Stimulated activated CD8-positive, alpha-beta memory T cell treated with anti-CD3 and anti-CD28 coated beads, Interleukin-4, amount 100 ng/mL, for 4 hours (primary cell): ENCODE results near the gene WDR27.
"Not testable (repeated sequence)": the region's sequence is repeated elsewhere in the genome, so short reads cannot be mapped to it uniquely, and the experiment has no call there.

Source experiments
- DNase-seq, 2 donors: peaks; one replicate each; pipeline ENCODE4 v3.0.0-alpha.2; 2020; ENCODE audit warnings: low read depth in 2 of 2, low spot score in 1 of 2

Gene WDR27

DNA sequence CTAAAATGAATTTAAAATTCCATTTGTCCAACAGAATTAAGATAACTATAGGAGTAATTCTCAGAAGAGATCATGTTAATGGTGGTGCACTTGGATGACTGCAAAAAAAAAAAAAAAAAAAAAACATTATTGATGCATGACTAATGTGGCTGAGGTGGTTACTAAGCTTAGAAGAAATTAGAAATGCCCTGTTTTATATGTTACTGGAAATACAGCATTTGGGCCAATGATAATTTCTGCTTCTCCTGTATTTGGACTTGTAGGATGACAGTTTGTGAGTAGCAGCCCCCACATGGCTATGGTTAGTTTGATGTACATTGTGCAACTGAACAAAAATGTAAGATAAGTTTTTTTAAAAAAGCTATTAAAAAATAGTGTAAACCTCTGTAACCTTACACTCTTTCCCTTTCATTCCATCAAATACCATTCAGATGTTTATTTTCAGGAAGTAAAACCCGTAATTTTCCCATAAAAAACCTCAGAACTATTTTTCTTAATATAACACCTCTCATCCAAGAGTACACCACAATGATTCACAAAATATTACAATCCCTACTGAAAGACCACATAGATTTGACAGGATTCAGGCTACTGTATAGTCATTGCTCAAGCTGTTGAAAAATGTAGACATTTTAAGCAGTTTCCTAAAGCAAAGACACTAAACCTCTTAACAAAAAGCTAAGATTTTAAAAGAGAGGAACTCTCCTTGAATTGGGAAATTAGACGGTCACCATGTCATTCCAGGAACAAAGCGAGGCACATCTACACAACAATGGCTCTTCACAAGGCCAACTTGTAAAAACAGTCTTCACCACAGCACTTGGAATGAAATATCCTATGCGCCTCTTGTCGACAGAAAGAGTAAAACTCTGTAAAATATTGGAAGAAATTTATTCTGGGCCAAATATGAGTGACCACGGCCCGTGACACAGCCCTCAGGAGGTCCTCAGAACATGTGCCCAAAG is 83.0 kb downstream of the WDR27 start:
- DNase-seq: no peak

DNA sequence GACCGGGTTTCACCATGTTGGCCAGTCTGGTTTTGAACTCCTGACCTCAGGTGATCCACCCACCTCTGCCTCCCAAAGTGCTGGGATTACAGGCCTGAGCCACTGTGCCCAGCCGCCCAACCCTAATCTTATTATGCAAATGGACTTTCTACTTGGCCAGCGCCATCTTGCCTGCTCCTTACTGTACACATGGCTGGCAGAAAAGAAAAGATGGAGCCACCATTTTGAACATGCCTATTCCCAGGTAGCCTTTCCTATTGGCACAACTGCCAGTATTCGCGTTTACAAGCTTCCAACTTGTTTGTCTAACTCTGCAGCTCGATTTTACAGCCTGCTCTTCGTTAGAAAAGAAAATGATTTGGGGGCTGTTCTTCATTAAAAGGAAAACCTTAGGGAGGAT is 84.3 kb downstream of the WDR27 start:
- no peak for DNase-seq

DNA sequence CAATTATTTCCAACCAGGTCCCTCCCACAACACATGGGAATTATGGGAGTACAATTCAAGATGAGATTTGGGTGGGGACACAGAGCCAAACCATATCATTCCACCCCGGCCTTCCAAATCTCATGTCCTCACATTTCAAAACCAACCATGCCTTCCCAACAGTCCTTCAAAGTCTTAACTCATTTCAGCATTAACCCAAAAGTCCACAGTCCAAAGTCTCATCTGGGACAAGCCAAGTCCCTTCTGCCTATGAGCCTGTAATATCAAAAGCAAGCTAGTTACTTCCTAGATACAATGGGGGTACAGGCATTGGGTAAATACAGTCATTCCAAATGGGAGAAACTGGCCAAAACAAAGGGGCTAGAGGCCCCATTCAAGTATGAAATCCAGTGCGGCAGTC is 93.2 kb downstream of the WDR27 start:
- DNase-seq: not testable (repeated sequence)

DNA sequence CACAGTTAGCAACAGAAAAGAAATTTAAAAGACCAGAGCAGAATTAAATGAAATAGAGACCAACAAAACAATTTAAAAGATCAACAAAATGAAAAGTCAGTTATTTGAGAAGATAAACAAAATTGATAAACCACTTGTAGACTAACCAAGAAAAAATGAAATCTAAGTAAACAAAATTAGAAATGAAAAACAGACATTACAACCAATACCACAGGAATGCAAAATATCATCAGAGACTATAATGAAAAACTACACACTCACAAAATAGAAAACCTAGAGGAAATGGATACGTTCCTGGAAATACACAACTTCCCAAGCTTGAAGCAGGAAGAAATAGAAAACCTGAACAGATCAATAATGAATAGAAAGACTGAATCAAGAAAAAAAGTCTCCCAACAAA is 97.8 kb downstream of the WDR27 start:
- DNase-seq: no peak

DNA sequence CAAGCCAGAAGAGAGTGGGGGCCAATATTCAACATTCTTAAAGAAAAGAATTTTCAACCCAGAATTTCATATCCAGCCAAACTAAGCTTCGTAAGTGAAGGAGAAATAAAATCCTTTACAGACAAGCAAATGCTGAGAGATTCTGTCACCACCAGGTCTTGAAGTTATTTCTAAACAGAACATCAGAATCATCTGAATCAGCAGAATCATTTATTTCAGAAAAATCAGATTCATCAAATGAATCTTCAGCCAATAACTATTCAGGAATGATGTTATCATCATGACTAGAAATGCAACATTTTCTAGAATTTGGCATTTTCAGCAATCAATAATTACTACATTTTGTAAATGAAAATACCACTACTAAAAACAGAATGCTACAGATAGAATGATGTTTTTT is 100.7 kb downstream of the WDR27 start:
- DNase-seq: not testable (repeated sequence)

DNA sequence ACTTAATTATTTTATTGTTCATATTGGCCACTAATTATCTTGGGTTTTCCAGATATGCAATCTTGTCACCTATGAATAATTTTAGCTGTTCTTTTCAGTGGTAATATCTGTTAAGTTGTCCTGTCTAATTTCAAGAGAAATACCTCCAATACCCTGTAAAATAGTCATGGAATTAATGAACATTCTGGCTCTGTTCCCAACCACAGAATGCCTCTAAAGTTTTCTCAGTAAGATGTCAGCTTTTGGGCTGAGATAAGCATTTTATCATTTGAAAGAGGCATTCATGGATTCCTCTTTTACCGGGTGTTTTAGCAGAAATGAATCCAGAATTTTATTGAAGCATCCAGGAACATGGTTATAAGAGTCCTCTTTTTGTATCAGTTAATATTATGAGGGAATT is 109.3 kb downstream of the WDR27 start:
- no peak for DNase-seq

DNA sequence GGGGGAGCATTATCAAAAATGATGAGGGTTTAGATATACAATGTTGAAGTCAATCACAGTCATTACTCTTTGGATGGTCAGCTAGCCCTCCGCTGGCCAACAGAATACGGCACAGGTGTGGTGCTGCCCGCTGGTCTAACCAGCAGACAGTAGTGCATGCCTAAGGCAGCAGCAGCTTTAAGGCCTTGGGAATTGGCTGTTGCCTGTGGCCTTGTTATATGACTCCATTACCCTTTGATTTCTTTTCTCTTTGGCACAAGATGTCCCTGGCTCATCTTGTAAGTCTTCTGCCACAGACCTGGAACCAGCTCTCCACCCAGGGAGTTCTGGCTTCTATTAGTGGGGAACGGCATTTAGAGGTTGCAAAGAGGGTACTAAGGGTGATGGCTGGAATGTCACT is 110.2 kb downstream of the WDR27 start:
- no peak for DNase-seq

DNA sequence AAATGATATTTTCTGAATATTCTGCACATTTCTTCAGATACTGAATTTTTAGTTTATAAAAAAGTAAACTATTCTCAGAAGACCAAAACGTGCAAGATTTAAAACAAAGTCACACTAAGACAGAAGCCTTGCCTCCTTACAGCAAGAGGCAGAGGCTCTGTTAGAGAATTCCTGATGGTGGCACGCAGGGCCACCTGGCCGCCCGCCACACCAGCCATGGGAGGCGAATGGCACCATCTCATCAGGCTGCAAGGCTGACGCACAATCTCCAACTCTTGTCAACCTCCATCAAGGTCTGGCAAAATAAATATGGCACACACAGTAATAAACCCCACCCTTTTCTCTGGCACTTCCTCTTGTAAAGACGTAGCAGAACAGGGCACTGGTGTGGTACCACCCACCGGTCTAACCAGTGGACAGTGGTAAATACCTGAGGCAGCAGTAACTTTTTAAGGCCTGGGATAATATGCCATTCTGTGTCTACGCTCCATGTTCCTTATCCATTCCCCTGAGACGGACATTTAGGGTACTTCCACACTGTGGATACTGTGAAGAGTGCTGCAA is 111.4 kb downstream of the WDR27 start:
- no peak for DNase-seq

DNA sequence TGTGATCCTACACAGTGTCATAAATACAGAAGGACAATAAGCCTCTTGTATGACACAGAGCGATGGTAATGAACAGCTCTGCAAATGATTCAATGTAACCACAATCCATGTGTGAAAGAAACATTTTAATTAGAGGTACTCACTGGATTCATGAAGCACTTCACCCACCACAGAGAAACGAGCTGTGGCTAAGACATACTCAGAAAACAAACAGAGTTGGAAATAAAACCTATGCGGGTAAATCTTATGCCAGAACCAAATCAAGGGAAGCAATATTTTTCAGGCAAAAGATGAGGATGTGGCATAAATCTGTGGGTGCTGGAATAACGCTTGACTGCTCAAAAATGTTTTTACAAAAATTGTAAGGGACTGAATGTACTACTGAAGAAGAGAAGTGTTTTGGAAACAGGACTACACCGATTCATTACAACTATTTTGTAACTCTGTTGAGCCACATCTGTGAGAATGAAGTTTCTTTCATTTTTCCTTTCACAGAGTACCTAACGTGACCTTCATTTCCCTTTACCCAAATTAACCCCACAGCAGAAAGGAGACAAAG is 112.1 kb downstream of the WDR27 start:
- DNase-seq: no peak

DNA sequence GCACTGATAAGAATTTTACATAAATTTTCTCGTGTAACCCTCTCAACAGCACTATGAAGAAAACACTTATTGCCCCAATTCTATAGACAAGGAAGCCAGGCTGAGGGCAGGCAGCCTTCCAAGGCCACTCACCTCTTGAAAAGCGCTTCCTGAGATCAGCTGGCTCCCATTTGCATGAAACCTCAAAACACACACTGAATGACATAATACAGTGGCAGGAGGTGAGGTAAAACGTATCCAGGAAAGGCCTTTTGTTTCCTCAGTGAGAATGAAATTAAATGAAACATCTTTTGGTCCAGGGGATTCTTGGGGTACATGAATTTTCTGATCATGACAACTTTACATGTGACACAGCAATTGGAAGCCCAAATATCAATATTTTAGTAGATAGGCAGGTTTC is 112.5 kb downstream of the WDR27 start:
- no peak for DNase-seq

DNA sequence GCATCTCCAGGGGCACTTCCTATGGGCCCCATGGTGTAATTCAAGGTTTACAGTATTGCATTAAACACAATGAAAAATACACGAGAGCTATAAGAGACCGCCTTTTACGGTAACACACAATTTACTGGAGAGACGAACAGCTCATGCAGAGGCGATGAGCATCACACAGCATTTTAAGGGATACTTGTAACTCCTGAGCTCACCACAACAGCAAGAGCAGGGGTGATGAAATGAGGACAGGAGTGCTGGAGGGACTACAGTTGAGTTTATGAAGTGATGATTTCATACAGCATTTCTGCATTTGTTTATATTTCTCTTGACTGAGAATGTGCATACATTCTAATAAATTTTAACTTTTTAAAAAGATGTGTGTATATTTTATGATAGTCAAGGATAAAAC is 113.9 kb downstream of the WDR27 start:
- no peak for DNase-seq

DNA sequence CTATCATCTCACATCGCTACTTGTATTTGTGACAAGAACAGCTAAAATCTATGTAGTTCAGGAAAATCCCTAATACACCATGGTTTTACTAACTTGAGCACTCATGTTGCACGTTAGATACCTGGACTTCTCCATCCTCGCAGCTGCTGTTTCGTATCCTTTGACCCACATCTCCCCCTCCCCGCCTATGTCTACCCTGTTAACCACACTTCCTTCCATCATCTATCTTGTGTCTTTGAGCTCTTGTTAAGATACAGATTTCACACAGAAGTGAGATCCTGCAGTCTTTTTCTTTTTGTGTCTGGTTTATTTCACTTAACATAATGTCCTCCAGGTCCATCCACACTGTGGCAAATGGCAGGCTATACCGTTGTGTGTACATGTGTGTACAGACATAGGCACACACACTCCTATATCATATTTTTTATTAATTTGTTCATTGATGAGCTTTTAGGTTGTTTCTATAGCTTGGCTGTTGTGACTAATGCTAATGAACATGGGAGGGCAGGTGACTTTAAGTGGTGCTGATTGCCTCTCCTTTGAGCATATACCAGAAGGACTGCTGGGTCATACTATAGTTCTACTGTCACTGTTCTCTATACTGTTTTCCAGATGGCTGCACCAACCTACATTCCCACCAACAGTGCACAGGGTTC is 117.8 kb downstream of the WDR27 start:
- DNase-seq: no peak

DNA sequence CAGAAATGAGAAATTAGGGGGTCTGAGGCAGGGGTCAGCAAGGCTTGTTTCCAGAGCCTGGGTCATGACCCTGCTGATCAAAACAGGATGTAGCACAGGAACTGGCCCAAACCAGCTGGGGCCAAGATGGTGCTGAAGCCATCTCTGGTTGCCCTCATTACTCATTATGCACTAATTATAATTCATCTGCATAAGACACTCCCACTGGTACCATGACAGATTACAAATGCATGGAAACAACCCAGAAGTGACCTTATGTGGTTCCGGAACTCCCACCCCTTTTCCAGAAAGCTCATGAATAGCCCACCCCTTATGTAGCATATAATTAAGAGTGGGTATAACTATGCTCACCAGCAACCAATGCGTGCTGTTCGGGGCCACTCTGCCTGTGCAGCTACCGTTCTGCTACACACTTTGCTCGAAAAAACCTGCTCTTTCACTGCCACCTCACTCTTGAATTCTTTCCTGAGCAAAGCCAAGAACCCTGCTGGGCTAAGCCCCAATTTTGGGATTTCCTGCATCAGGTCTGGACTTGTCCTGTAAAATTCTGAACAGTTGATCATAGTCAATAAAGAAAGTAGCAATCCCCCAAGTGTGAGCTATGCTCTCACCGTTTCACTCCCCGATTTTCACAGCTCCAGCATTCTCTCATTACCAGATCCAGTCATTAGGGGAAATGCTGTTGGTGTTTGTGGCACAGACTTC is 122.3 kb downstream of the WDR27 start:
- no peak for DNase-seq

DNA sequence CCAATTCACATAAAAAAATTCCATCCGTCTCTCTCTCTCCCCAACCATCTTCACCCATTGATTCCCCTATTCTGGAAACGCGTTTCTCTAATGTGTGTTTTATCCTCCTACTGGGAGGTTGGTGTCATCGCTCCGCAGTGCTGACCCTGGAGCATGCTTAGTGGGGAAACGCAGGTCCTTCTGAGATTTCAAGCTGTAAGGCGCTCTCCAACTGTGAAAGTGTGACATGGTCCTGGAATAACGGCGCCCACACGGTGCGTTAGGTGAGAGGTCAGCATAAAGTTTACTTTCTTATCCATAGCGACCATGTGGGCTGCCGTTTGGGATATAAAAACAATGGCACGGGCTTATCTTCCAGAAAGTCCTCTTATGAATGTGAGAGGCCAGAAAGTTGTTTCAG is 123.9 kb downstream of the WDR27 start:
- no peak for DNase-seq

DNA sequence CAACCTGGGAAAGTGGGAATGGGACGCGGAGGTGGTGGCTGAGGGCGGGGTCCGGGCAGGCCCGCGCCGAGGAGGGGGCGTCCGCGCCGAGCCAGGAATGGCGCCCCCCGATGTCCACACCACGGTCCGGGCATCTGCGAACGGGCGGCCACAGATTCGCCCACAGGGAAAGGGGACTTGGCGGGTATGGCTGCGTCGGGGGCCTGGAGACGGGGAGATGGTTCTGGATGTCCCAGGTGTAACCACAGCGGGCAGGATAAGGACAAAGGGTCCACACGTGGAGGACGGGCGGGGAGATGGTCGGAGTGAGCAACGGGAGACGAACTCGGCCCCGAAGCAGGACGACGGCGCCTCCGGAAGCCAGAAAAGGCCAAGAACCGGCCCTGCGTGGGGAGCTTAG is 124.6 kb downstream of the WDR27 start:
- DNase-seq: no peak

DNA sequence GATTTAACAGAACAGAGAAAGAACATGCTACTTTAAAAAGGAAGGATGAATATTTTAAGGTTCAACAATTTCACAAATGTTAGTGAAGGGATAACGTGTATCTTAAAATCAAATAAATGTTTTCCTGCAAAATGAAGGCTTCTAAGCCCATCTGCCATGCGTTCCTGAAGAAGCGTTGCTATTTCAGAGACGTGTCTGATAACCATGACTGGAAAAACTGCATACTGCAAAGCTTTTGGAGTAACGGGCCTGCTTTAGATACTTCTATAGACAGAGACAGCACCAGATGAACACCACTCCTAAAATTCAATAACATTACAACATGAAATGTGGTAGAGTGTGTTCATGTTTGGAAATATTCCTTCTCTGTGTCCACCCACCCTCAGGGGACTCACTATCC is 126.0 kb downstream of the WDR27 start:
- no peak for DNase-seq

DNA sequence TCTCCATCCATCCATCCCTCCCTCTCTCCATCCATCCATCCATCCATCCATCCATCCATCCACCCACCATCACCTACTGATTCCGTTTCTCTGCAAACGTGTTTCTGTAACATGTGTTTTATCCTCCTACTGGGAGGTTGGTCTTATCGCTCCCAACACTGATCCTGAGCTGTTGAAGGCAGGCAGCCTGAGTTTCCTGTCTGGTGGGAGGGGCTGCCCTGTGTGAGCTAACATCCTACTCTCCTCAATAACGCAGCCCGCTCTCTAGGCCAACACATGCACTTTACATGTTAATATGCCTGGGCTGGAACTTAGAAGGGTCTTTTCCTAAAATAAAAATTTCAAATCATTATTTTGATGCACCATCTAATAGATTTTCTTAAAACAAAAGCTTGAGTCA is 126.5 kb downstream of the WDR27 start:
- DNase-seq: no peak

DNA sequence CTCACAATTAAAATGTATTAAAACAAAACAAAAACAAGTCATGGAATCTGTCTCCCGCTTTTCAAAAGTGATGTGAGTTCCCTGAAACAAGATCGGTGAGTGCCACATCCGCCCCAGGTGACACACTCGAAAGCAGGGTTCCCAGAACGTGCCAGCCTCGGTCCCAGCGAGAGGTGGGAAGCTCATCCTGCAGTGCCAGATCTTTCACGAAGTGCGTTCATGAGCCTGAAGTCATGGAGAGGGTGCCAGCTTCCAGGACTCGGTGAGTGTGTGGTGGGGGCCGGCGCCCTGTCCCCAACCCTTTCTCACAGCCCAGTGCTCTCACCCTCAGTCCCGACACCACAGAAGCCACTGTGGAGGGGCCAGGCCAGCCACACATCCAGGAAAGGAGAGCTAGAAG is 127.4 kb downstream of the WDR27 start:
- no peak for DNase-seq

DNA sequence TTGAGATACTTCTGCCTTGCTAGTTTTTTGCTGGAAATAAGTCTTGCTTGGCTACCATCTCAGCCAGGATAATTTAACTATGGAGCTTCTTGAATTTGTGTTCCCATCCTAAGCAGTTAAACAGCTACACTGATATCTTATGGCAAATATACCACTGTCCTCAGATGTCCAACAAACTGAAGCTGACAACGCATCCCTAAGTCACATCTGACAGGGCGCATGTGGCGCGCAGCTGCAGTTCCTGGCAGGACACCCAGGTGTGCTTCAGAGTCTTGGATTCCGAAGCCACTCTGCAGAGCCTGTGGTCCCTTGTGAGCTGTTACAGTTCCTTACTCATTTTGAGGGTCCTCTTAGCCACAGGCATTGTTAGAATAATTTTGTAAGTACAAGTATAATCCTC is 127.9 kb downstream of the WDR27 start:
- no peak for DNase-seq

DNA sequence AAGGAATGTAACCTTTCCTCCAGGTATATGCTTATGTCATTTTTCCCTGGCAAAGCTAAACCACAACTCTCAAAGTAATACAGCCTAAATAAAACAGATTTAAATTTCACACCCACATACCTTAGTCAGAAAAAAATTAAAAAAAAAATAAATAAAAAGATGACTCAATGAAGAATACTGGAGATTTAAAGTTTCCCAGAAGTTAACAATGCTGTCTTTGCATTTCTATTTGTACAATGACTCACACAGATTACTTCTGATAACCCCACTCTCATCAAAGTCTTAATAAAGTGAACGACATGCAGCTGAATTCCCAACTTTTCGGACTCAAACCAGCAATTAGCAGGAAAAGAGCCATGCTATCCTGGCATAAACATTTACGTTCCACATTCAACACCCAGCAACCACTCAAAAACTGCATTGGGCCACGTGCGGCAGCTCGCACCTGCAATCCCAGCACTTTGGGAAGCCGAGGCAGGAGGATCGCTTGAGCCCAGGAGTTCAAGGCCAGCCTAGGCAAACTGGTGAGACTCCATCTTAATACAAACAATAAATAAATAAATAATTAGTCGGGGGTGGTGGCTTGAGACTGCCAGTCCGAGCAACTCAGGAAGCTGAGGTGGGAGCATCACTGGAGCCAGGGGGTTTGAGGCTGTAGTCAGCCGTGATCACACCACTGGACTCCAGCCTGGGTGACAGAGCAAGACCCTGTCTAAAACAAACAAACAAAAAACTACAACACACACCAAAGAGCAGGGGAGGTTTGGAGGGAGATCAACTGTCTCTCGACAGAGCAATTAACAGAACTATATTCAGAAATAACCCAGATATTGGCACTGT is 130.5 kb downstream of the WDR27 start:
- no peak for DNase-seq
